ENCODE measurements around the gene SLC9C1.

SLC9C1 gene

GRCh38 chr3:112289011-112289410 lies 5.0 kb downstream of the SLC9C1 start:
- no peak for TF ChIP-seq CTCF (IDR thresholded peaks at IDR 0.05; ENCODE audit: insufficient read depth, missing control alignments)
- no peak for DNase-seq (ENCODE audit: insufficient read length, low spot score)
- FAIRE-seq: no peak

- FAIRE-seq: no peak
These were observed 13.8 kb downstream of the SLC9C1 start for GRCh38 chr3:112280266-112280665.

DNA sequence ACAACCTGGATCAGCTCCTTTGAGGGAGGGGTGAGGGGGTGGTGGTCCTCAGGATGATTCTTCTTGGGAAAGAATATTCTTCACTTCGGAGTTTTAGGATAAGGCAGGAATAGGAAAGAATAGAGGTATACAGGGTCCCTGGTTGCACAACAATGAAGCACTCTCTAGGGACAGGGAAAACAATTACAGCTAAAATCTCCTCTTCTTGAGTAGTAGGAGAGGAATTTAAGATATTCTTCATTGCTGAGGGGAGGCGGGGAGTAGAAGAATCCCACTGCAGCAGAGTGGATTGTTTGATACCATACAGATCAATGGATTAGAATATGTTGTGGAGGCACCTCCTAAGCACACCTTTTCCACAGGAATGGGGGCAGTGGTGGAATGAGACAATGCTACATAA lies 20.5 kb downstream of the SLC9C1 start:
- no peak for TF ChIP-seq CTCF (IDR thresholded peaks at IDR 0.05; ENCODE audit: insufficient read depth, missing control alignments)
- FAIRE-seq (no peak), DNase-seq (ENCODE audit: insufficient read length, low spot score) (no peak)

More at GRCh38 chr3:112280266-112280665, 13.8 kb downstream of the SLC9C1 start:
- no peak for DNase-seq (ENCODE audit: insufficient read length, low spot score)
- TF ChIP-seq CTCF (IDR thresholded peaks at IDR 0.05; ENCODE audit: insufficient read depth, missing control alignments): no peak

- no peak for DNase-seq (ENCODE audit: insufficient read length, low spot score)
- no peak for TF ChIP-seq CTCF (IDR thresholded peaks at IDR 0.05; ENCODE audit: insufficient read depth, missing control alignments)
- no peak for FAIRE-seq
These were observed 32.3 kb downstream of the SLC9C1 start for GRCh38 chr3:112261742-112262141.

DNA sequence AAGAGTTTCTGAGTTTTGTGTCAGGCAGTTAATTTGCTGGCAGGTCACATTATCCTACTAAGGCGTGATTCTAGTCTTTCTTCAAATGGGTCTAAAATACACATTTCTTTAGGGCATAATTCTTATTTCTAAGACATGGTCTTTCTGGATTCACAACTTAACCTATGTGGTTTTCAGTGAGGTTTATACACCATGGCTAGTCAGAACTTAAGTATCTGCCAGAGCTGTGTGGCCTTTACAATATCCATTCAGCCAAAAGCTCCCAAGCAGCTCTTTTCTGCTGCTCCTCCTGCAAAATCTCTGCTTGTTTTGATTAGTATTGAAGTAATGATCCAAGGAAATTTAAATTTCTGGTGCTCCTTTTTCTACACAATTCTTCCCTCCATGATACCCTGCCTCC lies 33.5 kb downstream of the SLC9C1 start:
- TF ChIP-seq CTCF (IDR thresholded peaks at IDR 0.05; ENCODE audit: insufficient read depth, missing control alignments): no peak
- FAIRE-seq (no peak), DNase-seq (ENCODE audit: insufficient read length, low spot score) (no peak)

- FAIRE-seq: no peak
- no peak for DNase-seq (ENCODE audit: insufficient read length, low spot score)
- no peak for TF ChIP-seq CTCF (IDR thresholded peaks at IDR 0.05; ENCODE audit: insufficient read depth, missing control alignments)
These were observed 40.6 kb downstream of the SLC9C1 start for GRCh38 chr3:112253301-112253971.

DNA sequence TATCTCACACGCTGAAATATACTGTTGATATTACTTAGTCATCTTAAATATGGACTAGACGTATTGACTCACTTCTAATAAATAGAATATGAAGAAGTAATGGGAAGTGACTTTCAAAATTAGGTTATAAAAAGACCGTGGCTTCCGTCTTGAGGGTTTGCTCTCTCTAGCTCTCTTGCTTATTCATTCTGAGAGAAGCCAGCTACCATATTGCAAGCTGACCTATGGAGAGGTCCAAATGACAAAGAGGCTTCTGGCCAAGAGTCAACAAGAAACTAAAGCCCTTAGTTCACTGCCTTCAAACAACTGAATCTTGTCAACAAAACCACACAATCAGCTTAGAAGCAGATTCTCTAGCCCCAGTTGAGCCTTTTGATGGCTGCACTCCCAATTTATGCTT lies 46.1 kb downstream of the SLC9C1 start:
- no peak for TF ChIP-seq CTCF (IDR thresholded peaks at IDR 0.05; ENCODE audit: insufficient read depth, missing control alignments)
- DNase-seq (ENCODE audit: insufficient read length, low spot score) (no peak), FAIRE-seq (no peak)
